ENCODE data around the gene CDH4. TPM values are rescaled to one million over a fixed set of nuclear protein-coding genes. Genes with fewer than 3 reads are reported as not detected.

CDH4 gene
- total RNA-seq, 2 donors from 2014 or later, result not detected

DNA sequence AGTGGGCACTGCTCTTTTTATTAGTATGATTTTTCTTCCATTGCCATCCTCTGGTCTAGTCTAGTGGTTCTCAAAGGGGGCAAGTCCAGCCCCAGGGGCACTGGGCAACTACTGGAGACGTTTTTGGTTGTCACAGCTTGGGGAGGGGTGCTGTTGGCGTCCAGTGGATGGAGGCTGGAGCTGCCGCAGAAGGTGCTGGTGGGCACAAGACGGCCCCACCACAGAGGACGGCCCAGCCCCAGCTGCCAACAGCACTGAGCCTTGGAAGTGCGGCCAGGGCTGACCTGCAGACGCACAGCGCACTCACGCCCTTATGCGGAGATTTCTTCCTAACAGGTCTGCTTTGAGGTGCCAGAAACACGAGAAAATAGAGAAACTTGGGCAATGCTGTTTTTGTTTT, 40.3 kb downstream of the CDH4 start:
- Histone ChIP-seq H3K27ac (no peak overlapping the region), H3K36me3 (no peaks in the 10 kb centered on the region), H3K9me3 (no peaks in the 10 kb centered on the region), H3K27me3 (replicated peaks; ENCODE audit: insufficient read depth) (no peaks in the 10 kb centered on the region), H3K4me1 (ENCODE audit: control insufficient read depth in 1 of 2, low read depth in 2 of 2) (no peaks in the 10 kb centered on the region), H3K4me3 (no peak overlapping the region)
- DNase-seq (ENCODE audit: low spot score) (no peak), ATAC-seq (ENCODE audit: insufficient number of reproducible peaks, low FRiP score, low read depth) (no peak)
- TF ChIP-seq, protein P1, sequence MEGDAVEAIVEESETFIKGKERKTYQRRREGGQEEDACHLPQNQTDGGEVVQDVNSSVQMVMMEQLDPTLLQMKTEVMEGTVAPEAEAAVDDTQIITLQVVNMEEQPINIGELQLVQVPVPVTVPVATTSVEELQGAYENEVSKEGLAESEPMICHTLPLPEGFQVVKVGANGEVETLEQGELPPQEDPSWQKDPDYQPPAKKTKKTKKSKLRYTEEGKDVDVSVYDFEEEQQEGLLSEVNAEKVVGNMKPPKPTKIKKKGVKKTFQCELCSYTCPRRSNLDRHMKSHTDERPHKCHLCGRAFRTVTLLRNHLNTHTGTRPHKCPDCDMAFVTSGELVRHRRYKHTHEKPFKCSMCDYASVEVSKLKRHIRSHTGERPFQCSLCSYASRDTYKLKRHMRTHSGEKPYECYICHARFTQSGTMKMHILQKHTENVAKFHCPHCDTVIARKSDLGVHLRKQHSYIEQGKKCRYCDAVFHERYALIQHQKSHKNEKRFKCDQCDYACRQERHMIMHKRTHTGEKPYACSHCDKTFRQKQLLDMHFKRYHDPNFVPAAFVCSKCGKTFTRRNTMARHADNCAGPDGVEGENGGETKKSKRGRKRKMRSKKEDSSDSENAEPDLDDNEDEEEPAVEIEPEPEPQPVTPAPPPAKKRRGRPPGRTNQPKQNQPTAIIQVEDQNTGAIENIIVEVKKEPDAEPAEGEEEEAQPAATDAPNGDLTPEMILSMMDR (IDR thresholded peaks at IDR 0.05), result no peak

DNA sequence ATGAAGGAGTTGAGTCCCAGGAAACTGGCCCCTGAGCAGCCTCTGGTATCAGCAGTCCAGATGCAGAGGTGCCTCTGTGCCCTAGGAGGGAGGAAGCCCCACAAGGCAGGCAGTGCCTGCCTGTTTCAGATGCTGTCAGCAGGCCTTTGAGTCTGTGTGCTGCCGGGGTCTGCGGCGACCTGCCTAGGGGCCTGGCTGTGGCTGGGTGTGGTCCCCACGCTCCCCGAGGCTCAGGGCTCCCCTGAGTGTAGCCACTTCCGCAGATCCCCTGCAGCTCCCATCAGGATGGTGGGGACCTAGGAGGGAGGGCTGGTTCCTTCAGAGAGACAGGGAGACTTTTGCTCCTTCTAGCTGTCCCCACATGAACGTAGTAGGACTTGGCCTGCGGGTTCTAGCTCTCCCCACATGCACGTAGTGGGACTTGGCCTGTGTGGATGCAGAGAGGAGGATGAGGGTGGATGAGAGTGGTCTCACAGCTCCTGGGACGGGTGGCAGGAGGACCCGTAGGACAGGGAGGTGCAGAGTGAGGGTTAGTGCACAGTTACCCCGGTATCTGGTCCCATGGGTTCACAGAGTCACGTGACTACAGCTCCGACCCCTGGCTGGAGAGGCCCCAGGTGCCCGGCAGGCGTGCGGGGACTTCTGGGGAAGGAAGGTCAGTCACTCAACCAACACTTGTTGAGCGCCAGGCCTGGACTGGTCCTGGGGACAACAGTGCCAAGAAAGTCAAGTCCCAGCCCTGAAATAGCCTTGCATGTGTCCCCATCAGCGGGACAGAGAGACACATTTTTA, 41.0 kb downstream of the CDH4 start:
- H3K36me3 ChIP-seq, result no peaks in the 10 kb centered on the region
- TF ChIP-seq, protein P1 (IDR thresholded peaks at IDR 0.05), result no peak
- no peak overlapping the region for H3K4me3 ChIP-seq
- H3K27ac ChIP-seq, result no peak overlapping the region
- DNase-seq (ENCODE audit: low spot score), result no peak
- no peaks in the 10 kb centered on the region for H3K9me3 ChIP-seq
- no peaks in the 10 kb centered on the region for H3K4me1 ChIP-seq (ENCODE audit: control insufficient read depth in 1 of 2, low read depth in 2 of 2)
- ATAC-seq (ENCODE audit: insufficient number of reproducible peaks, low FRiP score, low read depth), result no peak
- H3K27me3 ChIP-seq (replicated peaks; ENCODE audit: insufficient read depth), result no peaks in the 10 kb centered on the region

DNA sequence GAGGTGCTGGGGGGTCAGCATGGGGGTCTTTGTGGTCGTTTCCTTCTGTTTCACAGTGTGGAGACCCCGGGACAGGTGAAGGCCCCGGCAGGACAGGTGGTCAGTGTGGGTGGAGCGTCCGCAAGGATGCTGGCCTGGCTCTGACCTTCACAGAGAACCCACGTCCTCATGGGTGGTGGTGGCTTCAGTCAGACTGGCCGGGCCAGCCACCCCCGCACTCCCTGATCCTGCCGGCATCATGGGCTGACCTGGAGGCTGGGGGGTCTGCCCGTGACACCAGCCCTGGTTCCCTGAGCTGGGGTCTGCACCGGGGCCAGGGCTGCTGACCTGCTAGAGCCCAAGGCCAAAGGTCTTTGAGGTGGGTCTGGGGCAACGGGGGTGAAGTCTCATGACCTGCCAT, 41.9 kb downstream of the CDH4 start:
- DNase-seq (ENCODE audit: low spot score) (no peak), ATAC-seq (ENCODE audit: insufficient number of reproducible peaks, low FRiP score, low read depth) (no peak)
- H3K9me3 ChIP-seq, result no peaks in the 10 kb centered on the region
- no peaks in the 10 kb centered on the region for H3K36me3 ChIP-seq
- TF ChIP-seq, protein P1 (IDR thresholded peaks at IDR 0.05), result no peak
- no peak overlapping the region for H3K27ac ChIP-seq
- H3K27me3 ChIP-seq (replicated peaks; ENCODE audit: insufficient read depth), result no peaks in the 10 kb centered on the region
- no peak overlapping the region for H3K4me3 ChIP-seq
- H3K4me1 ChIP-seq (ENCODE audit: control insufficient read depth in 1 of 2, low read depth in 2 of 2), result no peaks in the 10 kb centered on the region

DNA sequence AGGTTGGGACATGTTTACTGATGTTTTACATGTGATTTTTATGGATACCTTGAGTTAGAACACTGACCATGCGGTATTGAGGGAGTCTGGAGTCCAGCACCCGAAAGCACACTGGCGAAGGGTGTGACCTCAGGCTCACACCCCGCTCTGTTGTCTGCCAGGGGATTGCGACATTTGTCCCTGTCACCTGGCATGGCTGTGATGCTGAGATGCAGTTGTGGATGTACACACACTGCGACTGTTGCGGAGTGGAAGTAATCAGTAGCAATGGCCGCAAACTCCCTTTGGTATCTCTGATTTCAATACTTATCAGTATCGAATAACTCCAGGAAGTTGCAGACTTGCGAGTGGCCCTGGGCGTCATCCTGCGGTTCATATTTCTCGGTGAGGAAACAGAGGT, 43.2 kb downstream of the CDH4 start:
- ATAC-seq (ENCODE audit: insufficient number of reproducible peaks, low FRiP score, low read depth), result no peak
- no peak for DNase-seq (ENCODE audit: low spot score)
- H3K9me3 ChIP-seq, result no peaks in the 10 kb centered on the region
- no peaks in the 10 kb centered on the region for H3K27me3 ChIP-seq (replicated peaks; ENCODE audit: insufficient read depth)
- H3K4me3 ChIP-seq, result no peak overlapping the region
- TF ChIP-seq, protein P1 (IDR thresholded peaks at IDR 0.05), result no peak
- no peak overlapping the region for H3K27ac ChIP-seq
- H3K36me3 ChIP-seq, result no peaks in the 10 kb centered on the region
- no peaks in the 10 kb centered on the region for H3K4me1 ChIP-seq (ENCODE audit: control insufficient read depth in 1 of 2, low read depth in 2 of 2)

DNA sequence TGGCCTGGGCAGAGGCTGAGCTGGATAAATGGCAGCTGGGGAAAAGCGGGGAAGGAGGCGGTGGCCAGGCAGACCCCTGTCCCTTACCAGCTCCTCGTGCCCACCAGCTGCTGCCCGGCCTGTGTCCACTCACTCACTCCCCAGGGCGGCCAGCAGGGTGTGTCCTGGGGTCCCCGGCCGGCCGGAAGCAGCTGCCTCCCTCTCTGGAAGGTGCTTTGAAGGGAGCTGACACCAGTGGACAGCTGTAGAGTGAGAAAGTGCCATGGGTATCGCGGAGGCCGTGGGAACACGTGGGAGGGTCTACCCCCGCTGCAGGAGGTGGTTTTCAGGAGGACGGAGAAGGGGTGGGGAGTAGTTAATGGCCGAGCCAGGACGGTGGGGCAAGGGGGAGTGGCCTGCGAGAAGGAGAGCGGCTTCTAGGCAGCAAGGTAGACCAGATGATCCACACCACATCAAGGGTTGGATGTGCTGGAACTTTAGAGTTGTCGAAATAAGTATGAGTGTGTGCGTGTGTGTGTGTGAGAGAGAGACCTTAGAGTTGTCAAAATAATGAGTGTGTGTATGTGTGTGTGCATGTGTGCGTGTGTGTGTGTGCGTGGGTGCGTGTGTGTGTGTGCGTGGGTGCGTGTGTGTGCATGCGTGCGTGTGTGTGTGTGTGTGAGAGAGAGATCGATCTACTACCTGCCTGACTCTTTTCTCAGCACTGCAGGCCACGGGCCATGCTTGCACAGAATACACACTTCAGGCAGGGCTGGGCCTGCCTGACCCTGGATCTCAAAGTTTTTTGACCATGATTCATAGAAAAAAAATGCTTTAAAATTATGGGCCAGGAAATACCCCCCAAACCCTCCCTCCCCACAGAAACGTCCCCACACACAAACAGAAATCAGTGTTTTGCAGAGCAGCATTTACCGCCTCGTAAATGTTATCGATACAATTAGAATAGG, 43.9 kb downstream of the CDH4 start:
- H3K27me3 ChIP-seq (replicated peaks; ENCODE audit: insufficient read depth), result no peaks in the 10 kb centered on the region
- no peak overlapping the region for H3K27ac ChIP-seq
- no peak for DNase-seq (ENCODE audit: low spot score)
- TF ChIP-seq, protein P1 (IDR thresholded peaks at IDR 0.05), result no peak
- H3K36me3 ChIP-seq, result no peaks in the 10 kb centered on the region
- H3K4me1 ChIP-seq (ENCODE audit: control insufficient read depth in 1 of 2, low read depth in 2 of 2), result no peaks in the 10 kb centered on the region
- no peak overlapping the region for H3K4me3 ChIP-seq
- H3K9me3 ChIP-seq, result no peaks in the 10 kb centered on the region
- ATAC-seq (ENCODE audit: insufficient number of reproducible peaks, low FRiP score, low read depth), result no peak
